ENCODE data around the gene LRRC58. TPM values are rescaled to one million over a fixed set of nuclear protein-coding genes. Genes with fewer than 3 reads are reported as not detected.

The LRRC58 gene
- total RNA-seq, 1 experiment from 2014 or later: 34.8 TPM

GRCh38 chr3:120341658-120342346 is 7.4 kb downstream of the LRRC58 start (continued):
- no peak for TF ChIP-seq ZBTB33 (IDR thresholded peaks at IDR 0.05; ENCODE audit: extremely low read depth, insufficient replicate concordance, low read length)
- TF ChIP-seq SIN3A (IDR thresholded peaks at IDR 0.05; ENCODE audit: low read depth): no peak
- no peak for TF ChIP-seq CEBPB (IDR thresholded peaks at IDR 0.05; ENCODE audit: low read depth)
- no peak for TF ChIP-seq RAD21 (IDR thresholded peaks at IDR 0.05; ENCODE audit: low read depth)
- TF ChIP-seq TCF7L2 (IDR thresholded peaks at IDR 0.05; ENCODE audit: borderline replicate concordance, extremely low read depth, insufficient read depth, insufficient read length): no peak
- no peak for TF ChIP-seq JUND (IDR thresholded peaks at IDR 0.05)
- no peak for TF ChIP-seq POLR2A (IDR thresholded peaks at IDR 0.05; ENCODE audit: borderline replicate concordance, extremely low read depth, insufficient read depth, insufficient read length)

DNA sequence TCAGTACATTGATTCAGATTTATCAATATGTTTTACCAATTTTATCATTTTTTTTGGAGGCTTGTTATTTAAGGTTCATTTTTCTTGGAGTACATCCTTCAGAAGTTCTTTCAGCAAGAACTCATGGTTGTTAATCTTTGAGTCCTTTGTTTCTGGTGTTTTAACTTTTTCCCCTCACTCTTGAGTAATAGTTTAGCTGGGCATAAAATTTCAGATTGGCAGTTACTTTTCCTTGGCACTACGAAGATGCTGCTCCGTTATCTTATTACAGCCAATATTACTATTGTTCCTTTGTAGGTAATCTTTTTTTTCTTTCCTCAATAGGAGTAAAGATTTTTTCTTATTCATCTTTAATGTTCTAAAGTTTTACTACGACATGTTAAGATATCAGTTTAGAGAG is 9.8 kb downstream of the LRRC58 start:
- Histone ChIP-seq H2AFZ (ENCODE audit: low read depth, low read length, poor library complexity, severe bottlenecking) (no peak overlapping the region), H3K36me3 (ENCODE audit: control insufficient read depth in 1 of 2, insufficient read depth in 2 of 2, low read length in 2 of 2) (peaks cover 5 to 41% of the 10 kb centered on the region in 2 experiments; a peak in 3 of 4 replicates), H3K79me2 (ENCODE audit: insufficient read depth, low read length) (peaks cover 99% of the 10 kb centered on the region), H3K9me3 (ENCODE audit: control insufficient read depth in 1 of 2, insufficient read depth in 1 of 2, low read depth in 1 of 2, low read length in 2 of 2) (peaks cover 0 to 5% of the 10 kb centered on the region in 2 experiments; a peak in 2 of 4 replicates), H3K9ac (ENCODE audit: low read length) (no peak overlapping the region), H3K27me3 (ENCODE audit: insufficient read depth, low read length) (no peaks in the 10 kb centered on the region), H3K4me3 (replicated peaks in 1 of 2; ENCODE audit: low read depth in 1 of 2, low read length in 2 of 2) (no peak overlapping the region), H3K4me1 (ENCODE audit: control insufficient read depth in 1 of 2, insufficient read depth in 2 of 2, low read length in 2 of 2) (peaks cover 0 to 1% of the 10 kb centered on the region in 2 experiments; a peak in 1 of 4 replicates), H3K27ac (ENCODE audit: low read depth, low read length) (no peak overlapping the region), H4K20me1 (ENCODE audit: insufficient read depth) (peaks cover 15% of the 10 kb centered on the region; the same call in 1 of the 2 replicates), H3K4me2 (ENCODE audit: low read length) (no peak overlapping the region), H3K9me2 (ENCODE audit: insufficient read depth) (no peaks in the 10 kb centered on the region)
- intact Hi-C loops (cut with micrococcal nuclease): no loop called here
- RAD21 ChIA-PET (ENCODE audit: low non-redundant PET in 1 of 2, low total read pairs in 2 of 2, uncharacterized antibody in 2 of 2, unreplicated experiment in 2 of 2): no interaction called here
- no peak for DNase-seq (ENCODE audit: low read depth, low spot score)
- no peak for TF ChIP-seq SIN3A (IDR thresholded peaks at IDR 0.05; ENCODE audit: low read depth)
- no peak for TF ChIP-seq ZFX (IDR thresholded peaks at IDR 0.05)
- 0 out of 2 replicates have a peak, but pooled peaks have one; percentile 28 for TF ChIP-seq CBX3 (IDR thresholded peaks at IDR 0.05; ENCODE audit: low read depth)
- no peak for TF ChIP-seq JUND (IDR thresholded peaks at IDR 0.05)
- TF ChIP-seq EZH2 (IDR thresholded peaks at IDR 0.05): no peak
- TF ChIP-seq POLR2AphosphoS5 (IDR thresholded peaks at IDR 0.05; ENCODE audit: low read depth, low read length): no peak
- no peak for ATAC-seq
- CTCF ChIA-PET: no interaction called here
- BruUV-seq (replicated peaks): no TSS peak
- POLR2A ChIA-PET: no interaction called here

Data from HCT116 (cell line).